K562 (cell line): ENCODE measurements around the gene ADARB2. TPM values are rescaled to one million over a fixed set of nuclear protein-coding genes. Genes with fewer than 3 reads are reported as not detected.
A peak's percentile ranks its signal among the peaks of the same experiment; 100 is the strongest.

Source experiments
- ATAC-seq: fragments of 200-7000 bp; cut with Tn5 transposase; 3 replicates; pipeline ENCODE4 v1.9.1; 2020; ENCODE audit warnings: moderate library complexity
- BruUV-seq: library from RNA; stranded (reverse); fragments of 400-500 nt; replicated peaks from 2 replicates; lab custom pipeline; 2021; lab: Mats Ljungman, UMichigan
- CTCF ChIA-PET: fragments of 300-600 bp; formaldehyde crosslinking; extraction: SDS; loops from one replicate; lab custom pipeline; 2021; ENCODE audit warnings: low intra/inter-chr PET ratio; lab: Yijun Ruan, JAX
- POLR2A ChIA-PET: fragments of 300-600, 350-650 bp; sonication (Branson Sonifier 250); formaldehyde crosslinking; extraction: SDS; loops from one replicate; lab custom pipeline; 2021; ENCODE audit warnings: antibody characterized with exemption, inconsistent platforms; lab: Yijun Ruan, JAX
- DNase-seq, 4 experiments: peaks; one replicate each; pipeline versions ENCODE4 v3.0.0 to v3.0.0-alpha.2; 2011 to 2018; ENCODE audit warnings: low spot score in 3 of 4, mixed read lengths in 3 of 4; ENCODE audit errors: extremely low read depth in 1 of 4
- FAIRE-seq: peaks from 2 replicates; lab custom pipeline; 2011; peaks lifted over from hg19 to GRCh38; lab: Jason Lieb, UNC
- H2AFZ ChIP-seq: 2 replicates; pipeline ENCODE4 v1.6.0; 2011; ENCODE audit warnings: low read depth, low read length, control low read depth, inconsistent platforms
- H3K27ac ChIP-seq: fragments of 200-600 bp; 3 replicates; pipeline ENCODE4 v1.8.0; 2011; ENCODE audit warnings: low read depth, mild to moderate bottlenecking, control low read depth, inconsistent platforms, low read length, moderate library complexity, mixed read lengths; ENCODE audit errors: extremely low read depth
- H3K27me3 ChIP-seq, 2 experiments: fragments of 300-600 bp in 1 of 2; 2 replicates in 1 of 2; 3 replicates in 1 of 2; pipeline versions ENCODE4 v1.6.0 to v1.8.0; 2011; ENCODE audit warnings: inconsistent platforms in 2 of 2, low read length in 2 of 2, mild to moderate bottlenecking in 1 of 2, mixed read lengths in 1 of 2, moderate library complexity in 1 of 2; ENCODE audit not compliant: control insufficient read depth in 2 of 2, insufficient read depth in 2 of 2
- H3K36me3 ChIP-seq: fragments of 300-600 bp; 3 replicates; pipeline ENCODE4 v1.8.0; 2011; ENCODE audit warnings: mild to moderate bottlenecking, low read length, inconsistent platforms; ENCODE audit not compliant: control insufficient read depth, insufficient read depth
- H3K4me1 ChIP-seq, 2 experiments: fragments of 200-600 bp in 1 of 2; replicated peaks in 1 of 2; 2 replicates in 1 of 2; 3 replicates in 1 of 2; pipeline versions ENCODE4 v1.5.1 to v1.8.0; 2011; ENCODE audit warnings: inconsistent platforms in 2 of 2, low read length in 2 of 2, mild to moderate bottlenecking in 1 of 2, mixed read lengths in 1 of 2, moderate library complexity in 1 of 2; ENCODE audit not compliant: control insufficient read depth in 2 of 2, insufficient read depth in 2 of 2
- H3K4me2 ChIP-seq: 2 replicates; pipeline ENCODE4 v1.6.1; 2011; ENCODE audit warnings: low read length, control low read depth, inconsistent platforms, mixed read lengths; ENCODE audit not compliant: insufficient read depth
- H3K4me3 ChIP-seq: fragments of 200-600 bp; sonication (generic), shearing (Covaris generic); 2 replicates; pipeline ENCODE4 v1.5.1; 2016; ENCODE audit warnings: control low read depth, inconsistent platforms
- H3K79me2 ChIP-seq: fragments of 200-600 bp; 3 replicates; pipeline ENCODE4 v1.8.0; 2011; ENCODE audit warnings: low read length, inconsistent platforms; ENCODE audit not compliant: control insufficient read depth, insufficient read depth
- H3K9ac ChIP-seq, 2 experiments: 2 replicates each; pipeline versions ENCODE4 v1.6.0 to v1.6.1; 2011; ENCODE audit warnings: low read depth in 2 of 2, low read length in 2 of 2, control low read depth in 1 of 2, inconsistent platforms in 1 of 2, mild to moderate bottlenecking in 1 of 2, mixed read lengths in 1 of 2; ENCODE audit not compliant: insufficient read depth in 1 of 2
- H3K9me1 ChIP-seq: one replicate; pipeline ENCODE4 v1.6.0; 2011; ENCODE audit warnings: inconsistent platforms, mild to moderate bottlenecking, low read length, moderate library complexity; ENCODE audit not compliant: control insufficient read depth, insufficient read depth
- H3K9me3 ChIP-seq: replicated peaks from 2 replicates; pipeline ENCODE4 v1.5.1; 2011; ENCODE audit warnings: low read depth, low read length, inconsistent platforms; ENCODE audit not compliant: control insufficient read depth, insufficient read depth
- H4K20me1 ChIP-seq: replicated peaks from 2 replicates; pipeline ENCODE4 v1.6.1; 2011; ENCODE audit warnings: low read length, inconsistent platforms, mixed read lengths; ENCODE audit not compliant: control insufficient read depth, insufficient read depth
- BCL6 ChIP-seq: fragments of 250-450 bp; sonication (Bioruptor Pico); IDR thresholded peaks from 2 replicates; pipeline ENCODE4 v1.4.0; 2020
- CTCF ChIP-seq, 3 experiments: IDR thresholded peaks in 2 of 3; conservative IDR thresholded peaks in 1 of 3; 2 replicates each; pipeline ENCODE4 v1.5.1; 2011 to 2012; ENCODE audit warnings: low read length in 3 of 3, mild to moderate bottlenecking in 3 of 3, control low read depth in 2 of 3, improper control_type of control experiment in 1 of 3, inconsistent platforms in 1 of 3, low read depth in 1 of 3, mixed read lengths in 1 of 3, moderate library complexity in 1 of 3; ENCODE audit not compliant: insufficient read depth in 2 of 3
- GTF3C2 ChIP-seq: IDR thresholded peaks from 3 replicates; pipeline ENCODE4 v1.6.1; 2011; ENCODE audit warnings: borderline replicate concordance, mild to moderate bottlenecking, moderate library complexity; ENCODE audit not compliant: insufficient read length; ENCODE audit errors: extremely low read depth
- KDM2B ChIP-seq: fragments of 250-450 bp; sonication (Bioruptor Pico); IDR thresholded peaks from 2 replicates; pipeline ENCODE4 v1.8.0; 2021; ENCODE audit warnings: mild to moderate bottlenecking, moderate library complexity
- ZNF165 ChIP-seq: fragments of 250-450 bp; sonication (Bioruptor Pico); IDR thresholded peaks from 2 replicates; pipeline ENCODE4 v1.4.0; 2020; ENCODE audit warnings: borderline replicate concordance
- ZNF644 ChIP-seq: fragments of 200-800 bp; sonication (Bioruptor generic); IDR thresholded peaks from 2 replicates; pipeline ENCODE4 v1.6.1; 2016; ENCODE audit warnings: low read depth, missing genetic modification characterization, missing compliant biosample characterization
- WGBS: fragments of 100-300 bp; shearing (Covaris generic); methylation state at CpG from one replicate; pipeline ENCODE4 v1.1.6; 2016; ENCODE audit warnings: low coverage, mixed read lengths; ENCODE audit not compliant: insufficient coverage; ENCODE audit errors: missing lambda C conversion rate; 5-methylcytosine and 5-hydroxymethylcytosine counted together
- in situ Hi-C: fragments of 300-500 bp; cut with MboI; formaldehyde crosslinking; loops from 4 replicates; pipeline ENCODE4 v1.15.0; 2018; ENCODE audit warnings: inconsistent platforms, mixed read lengths
- intact Hi-C: fragments of 100-400 bp; cut with micrococcal nuclease; formaldehyde crosslinking; loops from 2 replicates; pipeline ENCODE4 v1.14.2; 2022
- polyA plus RNA-seq, 8 experiments: library from polyadenylated mRNA; depleted of rRNA in 4 of 8; stranded (reverse) in 5 of 8; unstranded in 3 of 8; fragments of >200 nt; fragmentation: Nextera tagmentation in 2 of 8; fragmentation: Illumina TruSeq in 1 of 8; extraction: Ambion mirVana in 2 of 8; extraction: Trizol in 1 of 8; gene quantifications; 2 replicates each; pipeline versions ENCODE4 v1.2.1 to v1.2.3, GENCODE V29; 2011 to 2014; ENCODE audit warnings: inconsistent platforms in 1 of 8, missing spikeins in 1 of 8
- total RNA-seq, 7 experiments: library from RNA; depleted of rRNA in 6 of 7; stranded (reverse); fragments of >200 nt in 6 of 7; fragmentation: Illumina TruSeq in 2 of 7; extraction: Trizol in 2 of 7; gene quantifications; 2 replicates each; pipeline versions ENCODE4 v1.2.1 to v1.2.3, GENCODE V29; 2011 to 2021; ENCODE audit warnings: low replicate concordance in 1 of 7

The ADARB2 gene
- total and polyA plus RNA-seq, 9 of the 15 experiments (the other 6 are each of a cell fraction or from before 2014, with no cell fraction given) = not detected

GRCh38 chr10:1404323-1405260, 332.7 kb downstream of the ADARB2 start (continued):
- no peak for TF ChIP-seq GTF3C2

- Histone ChIP-seq H3K36me3 (no peaks in the 10 kb centered on the region), H3K4me2 (no peak overlapping the region), H3K9me3 (no peaks in the 10 kb centered on the region), H3K27ac (no peak overlapping the region), H4K20me1 (0 out of 2 replicates have a peak, but pooled peaks cover 5% of the 10 kb centered on the region), H3K79me2 (no peaks in the 10 kb centered on the region), H3K27me3 (peaks cover 20 to 76% of the 10 kb centered on the region in 2 experiments), H3K9me1 (no peaks in the 10 kb centered on the region), H3K9ac (no peak overlapping the region), H3K4me1 (peaks cover 0 to 5% of the 10 kb centered on the region in 2 experiments; a peak in 2 of 5 replicates), H2AFZ (no peak overlapping the region), H3K4me3 (no peak overlapping the region)
- intact Hi-C loops = no loop called here
- WGBS = under 1% methylated on average over 18 of the region's 18 CpGs
- peak in 1 of 4 experiments; percentile 18 for DNase-seq
- ChIA-PET CTCF (no interaction called here), POLR2A (interaction anchor here (1.4 to 2.1 kb wide), 3 partner anchors 9 to 16 kb away, joined by 5 to 9 read pairs (median 9); no protein-coding TSS in a partner anchor)
- peak; percentile 73; the same call in 2 of the 3 replicates for ATAC-seq
- in situ Hi-C loops = no loop called here
- no peak for FAIRE-seq
- TF ChIP-seq ZNF644 (tag) (no peak), ZNF165 (CRISPR knock-in tag) (no peak), CTCF (IDR thresholded peaks at IDR 0.05 in 2 of 3, conservative IDR thresholded peaks at IDR 0.05 in 1 of 3; ENCODE audit: insufficient read depth in 2 of 3, low read depth in 1 of 3, low read length in 3 of 3) (0 out of 6 replicates have a peak, but pooled peaks of 2 of the 3 experiments have one; percentile 20 to 24), BCL6 (CRISPR knock-in tag) (no peak), KDM2B (CRISPR knock-in tag) (no peak)
- no TSS peak for BruUV-seq
These were observed 333.6 kb downstream of the ADARB2 start for GRCh38 chr10:1403508-1404322.
